ENCODE measurements around the gene CLIC3. TPM values are rescaled to one million over a fixed set of nuclear protein-coding genes. Genes with fewer than 3 reads are reported as not detected.

The CLIC3 gene
- total RNA-seq, 6 experiments from 2014 or later, result 0.37 to 0.51 TPM; not detected in 4

- TF ChIP-seq CTCF (IDR thresholded peaks at IDR 0.05) (no peak), POLR2A (IDR thresholded peaks at IDR 0.05) (no peak)
- no peaks in the 10 kb centered on the region for H3K9me3 ChIP-seq
- DNase-seq (peak in 1 of 3 donors; percentile 17), ATAC-seq (no peak)
- no peaks in the 10 kb centered on the region for H3K36me3 ChIP-seq
- H3K27me3 ChIP-seq, result no peaks in the 10 kb centered on the region
- no peak overlapping the region for H3K27ac ChIP-seq
- H3K4me1 ChIP-seq, result peaks cover 0 to 20% (median 10%) of the 10 kb centered on the region in 4 donors
- no peak overlapping the region for H3K4me3 ChIP-seq
- WGBS (ENCODE audit: insufficient coverage, low coverage, low lambda C conversion rate, missing lambda C conversion rate), result no CpG with 5 or more reads among the region's 15 CpGs
- intact Hi-C loops (cut with DNase I), result loop anchor here in 1 of 2 donors (5.0 kb wide), 1 partner anchor 80 kb away; the partner anchor contains the start of gene FUT7
Measured at GRCh38 chr9:136952321-136952850, 44.0 kb downstream of the CLIC3 start.

- 100% methylated on average over 4 of the region's 14 CpGs for WGBS (ENCODE audit: insufficient coverage, low coverage, low lambda C conversion rate, missing lambda C conversion rate)
- DNase-seq, result peak in 1 of 3 donors; percentile 27
- H3K27ac ChIP-seq, result peak within 1 kb of the TSS in 2 of 3 donors; percentile 86 to 98
Measured at GRCh38 chr9:136951541-136952320, 44.6 kb downstream of the CLIC3 start, which contains the start of gene LCN12. LCN12 (plus strand) TSS chr9:136952273; CDS start chr9:136952328, 55 bp downstream.

GRCh38 chr9:136950656-136951276 is 45.6 kb downstream of the CLIC3 start:
- Histone ChIP-seq H3K27ac (peak overlapping the region; percentile 86 to 98 (median 88)), H3K4me3 (peak overlapping the region; percentile 75 to 94 (median 78)), H3K9me3 (no peaks in the 10 kb centered on the region), H3K4me1 (peaks cover 0 to 22% (median 10%) of the 10 kb centered on the region in 4 donors), H3K27me3 (no peaks in the 10 kb centered on the region), H3K36me3 (no peaks in the 10 kb centered on the region)
- no peak for TF ChIP-seq CTCF (IDR thresholded peaks at IDR 0.05)
- no peak for TF ChIP-seq POLR2A (IDR thresholded peaks at IDR 0.05)
- WGBS (ENCODE audit: insufficient coverage, low coverage, low lambda C conversion rate, missing lambda C conversion rate), result 28% methylated on average over 3 of the region's 9 CpGs
- ATAC-seq (peak in 3 of 4 donors; percentile 2 to 37 (median 4)), DNase-seq (peak in 2 of 3 donors; percentile 72 to 87)
- intact Hi-C loops (cut with DNase I), result loop anchor here in 1 of 2 donors (5.0 kb wide), 1 partner anchor 82 kb away; the partner anchor contains the start of gene FUT7

More at GRCh38 chr9:136951541-136952320, 44.6 kb downstream of the CLIC3 start, which contains the start of gene LCN12:
- TF ChIP-seq CTCF (IDR thresholded peaks at IDR 0.05), result no peak
- no peak for TF ChIP-seq POLR2A (IDR thresholded peaks at IDR 0.05)
- intact Hi-C loops (cut with DNase I), result loop anchor here in 1 of 2 donors (5.0 kb wide), 1 partner anchor 81 kb away; the partner anchor contains the start of gene FUT7
- H3K4me3 ChIP-seq, result no peak within 1 kb of the TSS
- H3K36me3 ChIP-seq, result no peaks in the 10 kb centered on the region
- no peaks in the 10 kb centered on the region for H3K27me3 ChIP-seq
- H3K9me3 ChIP-seq, result no peaks in the 10 kb centered on the region
- H3K4me1 ChIP-seq, result peaks cover 0 to 22% (median 10%) of the 10 kb centered on the region in 4 donors
- ATAC-seq, result no peak
